GM08714 (cell line): ENCODE data around the gene SPAG16.
A peak's percentile ranks its signal among the peaks of the same experiment; 100 is the strongest.

Experiments used
- H3K4me3 ChIP-seq: fragments of 200-500 bp; sonication (Bioruptor generic); 2 replicates; pipeline ENCODE4 v1.5.1; 2014; ENCODE audit warnings: mild to moderate bottlenecking, low read length, inconsistent platforms
- ZNF274 ChIP-seq: IDR thresholded peaks from 2 replicates; pipeline ENCODE4 v1.6.1; 2012; ENCODE audit warnings: mild to moderate bottlenecking, low read depth, low read length

SPAG16 gene

DNA sequence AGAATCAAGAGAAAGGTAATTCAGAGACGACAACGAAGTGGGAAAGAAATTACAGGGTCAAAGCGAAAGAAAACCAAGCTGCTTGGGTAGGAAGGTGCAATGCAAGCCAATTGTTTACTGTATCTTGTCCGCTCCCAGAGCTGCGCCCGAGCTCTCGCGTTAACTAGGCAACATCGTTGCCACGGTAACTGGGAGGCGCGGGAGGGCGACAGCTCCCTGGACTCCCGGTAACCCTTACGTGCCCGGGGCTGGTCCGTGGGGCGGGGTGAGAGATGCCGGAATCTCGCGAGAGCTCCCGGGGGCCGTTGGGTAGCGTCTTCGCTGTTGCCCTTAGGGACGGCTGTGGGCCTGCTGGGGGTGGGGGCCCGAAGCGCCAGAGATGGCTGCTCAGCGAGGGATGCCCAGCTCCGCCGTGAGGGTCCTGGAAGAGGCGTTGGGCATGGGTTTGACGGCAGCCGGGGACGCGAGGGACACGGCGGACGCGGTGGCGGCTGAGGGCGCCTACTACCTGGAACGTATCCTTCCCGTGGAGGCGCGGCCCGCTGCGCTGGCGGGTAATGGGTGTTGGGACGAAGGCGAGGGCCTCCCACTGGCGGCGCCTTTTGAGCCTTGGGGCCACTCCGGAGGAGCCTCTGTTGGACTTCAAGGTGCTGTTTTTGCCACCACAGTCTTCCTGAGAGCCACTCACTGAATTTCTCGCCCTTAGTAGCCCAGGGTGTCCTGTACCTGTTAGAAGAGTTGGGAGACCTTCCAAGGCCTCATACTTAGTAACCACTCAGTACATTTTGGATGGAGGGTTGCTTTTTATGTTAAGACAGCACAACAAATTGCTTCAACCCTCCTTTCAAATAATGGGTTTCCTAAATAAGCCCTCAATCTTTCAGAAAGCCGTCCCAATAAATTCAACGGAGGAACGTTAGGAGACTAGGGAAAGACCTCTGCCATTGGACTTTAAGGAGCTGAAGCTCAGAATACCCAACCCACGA lies at the start of gene SPAG16:
Gene SPAG16 (plus strand): TSS at position 360 of the 986 bp plus-strand sequence.
- TF ChIP-seq ZNF274, result no peak
- peak within 1 kb of the TSS; percentile 87 for H3K4me3 ChIP-seq

DNA sequence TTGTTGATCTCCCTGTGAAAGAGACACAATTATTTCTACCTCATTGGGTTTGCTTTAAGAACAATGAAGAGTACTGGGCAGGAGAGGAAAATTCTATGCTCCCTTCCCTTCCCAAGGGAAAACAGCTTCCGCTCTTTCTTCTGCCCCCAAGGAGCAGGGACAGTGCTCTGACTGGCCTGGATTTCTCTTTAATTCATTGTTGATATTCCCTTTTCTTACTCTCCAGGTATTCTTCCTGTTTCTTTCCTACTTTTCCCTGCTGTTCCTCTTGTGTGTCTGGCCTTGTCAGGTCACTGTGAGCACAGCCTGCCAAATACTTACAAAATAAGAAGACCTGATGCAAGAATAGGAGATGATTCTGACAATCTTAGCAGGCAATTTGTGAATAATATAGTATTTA lies 49.6 kb upstream of the SPAG16 start:
- H3K4me3 ChIP-seq, result peak overlapping the region; percentile 53; the same call in 1 of the 2 replicates
- TF ChIP-seq ZNF274, result no peak

DNA sequence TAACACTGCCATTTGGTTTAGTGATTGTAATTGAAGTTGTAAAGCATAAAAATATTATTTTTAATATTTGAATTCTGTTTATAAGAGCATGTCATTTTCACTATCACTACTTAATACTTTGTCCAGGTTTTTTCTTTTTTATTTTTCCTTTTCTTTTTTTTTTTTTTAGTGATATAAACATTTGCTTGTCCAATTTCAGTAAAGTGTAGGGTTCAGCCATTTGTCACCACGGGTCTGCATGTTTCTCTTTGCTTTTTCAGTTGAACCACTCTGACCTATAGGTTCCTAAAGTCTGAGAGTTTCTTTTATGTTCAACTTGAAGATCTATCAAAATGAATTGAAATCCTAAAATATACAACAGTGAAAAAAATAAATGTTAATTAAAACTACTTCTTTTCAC lies 48.5 kb upstream of the SPAG16 start:
- TF ChIP-seq ZNF274, result no peak
- H3K4me3 ChIP-seq, result no peak overlapping the region

DNA sequence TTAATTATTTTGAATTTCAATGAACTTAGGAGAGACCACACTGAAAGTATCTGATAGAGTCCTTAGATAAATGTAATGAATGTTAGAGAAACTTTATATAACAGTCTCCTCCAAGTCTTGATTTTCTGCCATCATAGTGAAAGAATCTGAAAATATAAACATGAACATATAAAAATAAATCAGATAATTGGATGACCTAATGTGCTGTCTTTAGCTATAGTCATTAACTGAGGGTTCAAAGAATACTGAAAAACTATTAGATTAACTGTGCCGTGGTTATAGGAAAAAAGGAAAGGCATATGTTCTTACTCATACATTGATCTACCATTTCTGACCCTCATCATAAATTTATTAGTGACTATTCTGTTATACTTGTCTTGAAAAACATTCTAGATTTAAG lies 47.0 kb upstream of the SPAG16 start:
- peak overlapping the region; percentile 48; the same call in 1 of the 2 replicates for H3K4me3 ChIP-seq
- no peak for TF ChIP-seq ZNF274

DNA sequence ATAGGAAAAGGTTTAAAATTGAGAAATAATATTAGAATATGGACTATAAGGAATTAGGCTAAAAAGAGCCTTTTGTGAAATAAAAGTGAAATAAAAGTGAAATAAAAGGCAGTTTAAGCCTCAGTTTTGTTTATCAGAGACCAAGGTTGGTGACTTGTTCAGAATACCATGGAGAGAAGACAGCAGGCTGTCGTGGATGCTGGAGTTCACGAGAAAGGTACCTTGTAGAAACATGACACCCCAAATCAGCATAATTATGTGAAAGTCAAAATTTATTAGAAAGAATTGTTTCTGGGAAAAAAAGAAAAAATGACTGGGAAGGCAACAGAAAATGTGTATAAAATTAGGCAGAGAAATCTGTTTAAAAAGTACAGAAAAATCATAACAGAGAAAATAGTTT lies 46.5 kb upstream of the SPAG16 start:
- no peak for TF ChIP-seq ZNF274
- peak overlapping the region; percentile 48; the same call in 1 of the 2 replicates for H3K4me3 ChIP-seq

DNA sequence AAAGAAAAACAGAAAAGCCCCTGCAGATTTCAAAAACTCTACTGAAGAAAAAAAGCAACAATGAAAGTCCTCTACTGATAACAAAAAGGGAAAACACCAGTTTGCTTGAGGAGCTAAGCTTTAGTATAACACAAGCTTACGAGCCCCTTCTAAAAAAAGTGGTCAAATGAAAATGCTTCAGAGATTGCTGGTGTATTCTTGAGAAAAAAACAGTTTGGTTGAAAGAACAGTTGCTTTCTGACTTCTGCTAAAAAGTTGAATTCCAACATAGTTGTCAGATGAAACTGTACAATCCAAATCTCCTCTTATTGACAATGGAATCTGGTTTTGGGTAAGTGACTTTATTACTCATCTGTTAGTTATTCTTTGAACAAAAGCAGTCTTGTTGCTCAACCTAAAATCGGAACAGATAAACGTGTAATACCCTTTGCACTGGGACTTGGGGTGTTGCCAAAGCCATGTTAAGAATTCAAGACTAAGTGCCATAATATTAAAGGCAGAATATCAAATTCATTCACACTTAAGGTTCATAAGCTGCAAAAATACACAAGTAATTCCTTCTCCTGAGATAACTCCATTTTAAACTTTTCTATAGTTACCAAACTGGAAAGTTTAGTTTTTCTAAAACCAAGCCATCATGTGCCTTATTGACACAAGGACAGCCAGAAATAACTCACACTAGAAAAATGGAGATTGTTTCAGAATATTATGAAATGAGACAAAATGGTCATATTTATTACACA lies 45.3 kb upstream of the SPAG16 start:
- peak overlapping the region; percentile 48; the same call in 1 of the 2 replicates for H3K4me3 ChIP-seq

DNA sequence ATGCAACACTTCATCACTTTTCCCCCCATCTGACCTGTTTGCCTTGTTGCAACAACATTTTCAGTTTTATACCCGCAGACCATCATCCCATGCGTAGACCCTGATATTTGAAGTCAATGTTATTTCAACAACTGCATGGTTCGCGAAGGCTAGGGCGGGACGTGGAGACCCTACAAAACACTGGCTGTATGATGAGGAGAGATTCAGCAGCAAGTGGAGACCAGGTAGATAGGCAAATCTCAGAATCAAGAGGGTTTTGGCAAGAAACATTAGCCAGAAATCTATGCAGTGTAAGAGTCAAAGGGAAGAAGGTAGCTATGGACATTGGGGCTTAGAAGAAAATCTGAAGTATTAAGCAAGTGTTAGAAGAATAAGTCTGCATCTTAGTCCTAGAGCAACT lies 42.4 kb upstream of the SPAG16 start:
- peak overlapping the region; percentile 42; the same call in 1 of the 2 replicates for H3K4me3 ChIP-seq
- no peak for TF ChIP-seq ZNF274

More for the DNA sequence above, 45.3 kb upstream of the SPAG16 start:
- no peak for TF ChIP-seq ZNF274

DNA sequence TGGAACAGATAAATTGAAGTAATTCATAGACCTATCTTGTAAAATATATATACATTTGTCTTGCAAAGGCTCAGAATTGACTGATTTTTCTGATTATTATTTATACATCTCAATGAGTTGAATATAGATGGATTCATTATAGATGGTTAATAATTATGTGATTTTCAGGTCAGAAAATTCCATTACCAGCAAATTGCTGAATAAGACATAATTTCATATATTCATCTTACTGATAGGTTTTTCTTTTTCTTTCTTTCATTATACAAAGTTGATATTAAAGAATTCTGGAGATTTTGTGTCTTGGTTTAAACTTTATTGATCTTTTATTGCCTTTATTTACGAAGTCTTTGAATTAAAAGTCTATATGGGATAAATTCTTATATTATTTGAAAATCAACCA lies 41.6 kb upstream of the SPAG16 start:
- H3K4me3 ChIP-seq, result no peak overlapping the region
- no peak for TF ChIP-seq ZNF274

DNA sequence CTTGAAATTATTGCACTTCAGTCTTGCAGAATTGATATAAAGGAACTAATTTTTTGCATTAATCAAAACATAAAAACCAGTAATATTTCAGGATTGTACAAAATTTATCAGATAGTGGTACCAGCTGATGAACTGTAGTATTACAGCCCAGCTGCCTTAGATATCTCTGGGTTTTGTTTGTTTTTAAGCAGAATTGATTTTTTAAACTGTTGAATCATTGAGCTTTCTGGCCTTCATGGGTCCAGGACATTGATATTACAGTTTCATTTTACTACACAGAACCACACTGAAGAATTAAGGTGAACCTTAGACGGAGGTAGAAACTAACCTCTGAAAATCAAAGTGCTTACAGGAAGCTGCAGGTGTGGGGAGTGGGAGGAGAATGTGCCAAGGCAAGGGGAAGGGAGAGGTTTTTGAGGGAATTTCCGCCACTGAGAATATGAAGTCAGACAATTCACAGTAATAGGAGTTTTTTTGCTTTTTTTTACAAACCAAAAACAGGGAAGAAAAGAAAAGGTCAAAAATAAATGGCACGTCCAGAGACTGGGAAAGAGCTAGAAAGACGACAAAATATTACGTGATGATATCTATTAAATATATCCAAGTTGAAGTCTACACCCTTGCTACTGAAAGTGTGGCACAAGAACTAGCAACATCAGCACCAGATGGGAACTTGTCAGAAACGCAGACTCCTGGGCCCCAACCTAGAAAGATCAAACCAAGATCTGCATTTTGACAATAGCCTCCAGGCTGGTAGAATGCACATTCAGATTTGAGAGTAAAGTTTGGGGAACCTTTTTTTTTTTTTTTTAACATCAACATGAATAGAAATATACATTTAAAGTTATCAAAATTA lies 40.8 kb upstream of the SPAG16 start:
- H3K4me3 ChIP-seq, result peak overlapping the region; percentile 59
- TF ChIP-seq ZNF274, result no peak

DNA sequence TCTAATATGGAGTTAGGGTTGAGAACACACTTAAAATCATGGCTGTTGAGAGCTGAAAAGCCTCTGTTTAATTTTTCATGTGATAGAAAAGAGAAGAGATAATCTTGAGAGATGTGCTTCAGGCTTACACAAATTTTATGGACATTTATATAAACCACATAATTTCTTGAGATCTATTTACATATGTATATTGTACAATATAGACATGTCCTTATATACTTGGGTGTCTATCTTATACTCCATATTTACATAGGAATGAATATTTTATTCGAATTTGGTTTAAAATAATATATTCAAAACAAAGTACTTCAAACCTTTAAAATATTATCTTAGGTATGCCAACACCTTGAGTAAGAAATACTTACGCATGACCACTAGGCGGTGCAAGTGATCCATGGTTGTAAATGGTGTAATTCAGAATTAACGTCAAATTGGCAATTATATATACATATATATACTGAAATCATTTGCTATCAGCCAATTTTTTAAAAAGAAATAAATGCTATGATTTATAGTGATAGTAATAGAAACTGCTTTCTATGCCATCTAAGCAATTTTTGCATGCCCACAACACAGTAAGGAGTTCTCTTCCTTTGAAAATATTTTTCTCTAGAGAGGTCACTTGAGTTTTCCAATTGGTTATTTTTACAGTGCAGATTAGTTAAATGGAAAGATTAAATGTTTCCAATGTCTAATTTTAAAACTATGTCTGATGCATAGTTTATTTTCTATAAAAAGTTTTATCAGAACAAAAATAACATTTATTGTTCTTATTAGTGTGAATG lies 37.6 kb upstream of the SPAG16 start:
- no peak for TF ChIP-seq ZNF274
- H3K4me3 ChIP-seq, result no peak overlapping the region

DNA sequence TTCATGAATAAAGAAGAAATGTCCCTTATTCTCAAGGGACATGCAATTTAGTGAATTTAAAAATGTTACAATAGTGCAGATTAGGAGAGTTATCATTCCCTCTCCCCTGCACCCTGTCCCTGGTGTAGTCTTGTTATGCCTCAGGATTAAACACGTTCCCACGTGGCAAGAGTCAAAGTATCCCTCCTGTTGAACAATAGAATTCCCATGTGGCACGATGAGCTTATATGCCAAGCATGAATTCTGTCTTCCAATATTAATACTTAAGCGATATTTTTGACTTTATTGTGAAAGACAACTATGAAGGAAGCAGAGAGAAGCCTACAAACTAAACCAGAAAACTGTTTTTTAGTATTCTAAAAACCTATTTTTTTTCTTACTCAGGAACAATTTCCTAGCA lies 36.7 kb upstream of the SPAG16 start:
- TF ChIP-seq ZNF274, result no peak
- H3K4me3 ChIP-seq, result no peak overlapping the region

DNA sequence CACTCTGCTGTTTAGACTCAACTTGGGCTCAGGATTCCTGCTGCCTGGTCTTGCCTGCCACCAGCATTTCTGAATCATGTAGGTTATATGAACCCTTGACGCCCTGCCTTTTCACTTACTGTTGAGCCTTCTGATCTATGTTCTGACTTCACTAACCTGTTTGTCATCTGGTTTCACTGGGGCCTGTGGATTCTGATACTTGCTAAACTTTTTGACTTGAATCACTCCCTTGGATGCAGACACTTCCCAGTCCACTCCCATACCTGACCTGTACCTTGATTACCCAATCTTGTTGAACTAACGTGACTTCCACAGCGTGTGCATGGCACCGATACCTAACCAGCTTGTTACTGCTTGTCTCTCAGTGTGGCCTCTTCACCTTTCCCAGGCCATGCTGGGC lies 35.6 kb upstream of the SPAG16 start:
- H3K4me3 ChIP-seq, result no peak overlapping the region
- TF ChIP-seq ZNF274, result no peak

DNA sequence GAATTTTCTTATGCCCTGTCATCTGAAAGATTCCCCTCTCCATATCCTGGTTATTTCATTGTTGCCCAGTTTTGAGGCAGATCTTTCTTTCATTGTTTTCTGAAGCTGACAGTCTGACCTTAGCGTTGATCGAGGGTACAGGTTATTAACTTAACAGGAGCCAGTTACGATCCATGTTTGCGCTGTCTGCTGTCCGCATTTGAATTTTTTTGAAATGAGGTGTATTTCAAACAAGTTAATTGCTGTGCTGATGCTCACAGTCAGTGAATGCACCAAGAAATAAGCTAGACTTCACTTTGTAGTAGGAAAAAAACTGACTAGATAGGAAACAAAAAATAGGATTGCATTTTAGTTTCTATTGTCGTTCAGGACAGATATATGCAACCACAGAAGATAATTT lies 34.8 kb upstream of the SPAG16 start:
- TF ChIP-seq ZNF274, result no peak
- no peak overlapping the region for H3K4me3 ChIP-seq
